Inflammatory macrophage treated with lipopolysaccharide for 1 hour (primary cell): ENCODE data around the gene LBH.
A peak's percentile ranks its signal among the peaks of the same experiment; 100 is the strongest.
"Not testable (repeated sequence)": the region's sequence is repeated elsewhere in the genome, so short reads cannot be mapped to it uniquely, and the experiment has no call there.

Source experiments
- DNase-seq, 2 donors: peaks; one replicate each; pipeline ENCODE4 v3.0.0-alpha.2; 2020 to 2022

Gene LBH

GRCh38 chr2:30259827-30260679 is 28.7 kb downstream of the LBH start:
- no peak for DNase-seq

DNA sequence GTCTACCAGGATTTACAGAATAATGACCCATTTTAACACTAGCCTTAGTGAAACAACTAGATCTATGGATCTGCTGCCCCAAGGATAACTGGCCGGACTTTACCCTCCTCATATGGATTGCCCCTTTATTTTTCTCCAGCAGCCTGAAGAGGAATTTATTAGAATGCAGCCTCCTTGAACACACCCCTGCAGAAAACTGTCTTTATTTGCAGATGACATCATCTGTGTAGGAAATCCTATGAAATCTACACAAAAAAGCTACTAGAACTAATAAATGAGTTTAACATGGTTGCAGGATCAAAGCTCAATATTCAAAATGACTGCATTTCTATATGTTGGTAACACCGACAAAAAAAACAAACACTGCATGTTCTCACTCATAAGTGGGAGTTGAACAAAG is 29.6 kb downstream of the LBH start:
- no peak for DNase-seq

DNA sequence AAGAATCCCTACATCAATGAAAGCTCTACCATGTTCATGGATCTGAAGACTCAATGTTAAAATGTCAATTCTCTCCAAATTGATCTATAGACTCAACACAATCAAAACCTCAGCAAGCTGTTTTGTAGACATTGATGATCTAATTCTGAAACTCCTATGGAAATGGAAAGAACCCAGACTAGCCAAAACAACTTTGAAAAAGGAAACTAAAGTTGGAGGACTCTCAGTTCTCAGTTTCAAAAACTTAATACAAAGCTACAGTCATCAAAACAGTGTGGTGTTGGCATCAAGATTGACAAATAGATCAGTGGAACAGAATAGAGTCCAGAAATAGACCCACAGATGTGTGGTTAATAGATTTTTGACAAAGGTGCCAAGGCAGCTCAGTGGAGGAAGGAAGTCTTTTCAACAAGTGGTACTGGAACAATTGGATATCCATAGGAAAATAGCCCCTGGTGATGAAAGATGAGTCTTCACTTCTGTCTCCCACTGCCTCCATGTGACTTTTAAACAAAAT is 30.4 kb downstream of the LBH start:
- no peak for DNase-seq

GRCh38 chr2:30262716-30263309 is 31.5 kb downstream of the LBH start:
- DNase-seq = no peak

DNA sequence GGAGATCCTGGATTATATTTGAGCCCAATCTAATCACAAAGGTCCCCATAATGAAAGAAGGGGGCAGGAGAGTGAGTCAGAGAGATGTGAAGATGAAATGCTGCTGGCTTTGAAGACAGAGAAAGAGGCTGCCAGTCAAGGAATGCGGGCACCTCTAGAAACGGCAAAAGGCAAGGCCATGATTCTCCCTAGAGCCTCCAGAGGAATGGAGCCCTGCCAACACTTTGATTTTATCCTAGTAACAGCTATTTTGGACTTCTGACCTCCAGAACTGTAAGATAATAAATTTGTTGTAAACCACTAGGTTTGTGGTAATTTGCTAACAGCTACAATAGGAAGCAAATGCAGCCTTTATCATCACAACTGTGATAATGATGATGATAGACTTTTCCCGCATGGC is 32.9 kb downstream of the LBH start:
- DNase-seq = no peak

- peak; percentile 52 for DNase-seq
Observed at GRCh38 chr2:30265052-30266015, 34.0 kb downstream of the LBH start.

- DNase-seq = peak; percentile 29 to 34
Observed at GRCh38 chr2:30266051-30266621, 34.8 kb downstream of the LBH start.

DNA sequence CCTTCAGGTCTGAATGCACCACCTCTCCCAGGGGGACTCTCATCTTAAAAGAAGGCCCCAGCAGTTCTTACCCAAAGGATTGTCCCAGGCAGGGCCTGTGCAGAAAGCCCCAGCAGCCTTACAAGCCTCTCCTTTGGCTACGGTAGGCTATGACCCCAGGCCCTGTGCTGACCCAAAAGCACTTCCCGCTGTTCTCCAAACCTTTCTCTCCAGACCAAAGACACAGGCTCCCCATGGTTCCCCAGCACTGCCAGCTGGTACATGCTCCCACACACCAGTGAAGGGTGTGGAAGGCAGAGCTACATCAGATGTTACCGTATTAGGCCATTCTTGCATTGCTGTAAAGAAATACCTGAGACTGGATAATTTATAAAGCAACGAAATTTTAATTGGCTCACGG is 35.4 kb downstream of the LBH start:
- DNase-seq = no peak

DNA sequence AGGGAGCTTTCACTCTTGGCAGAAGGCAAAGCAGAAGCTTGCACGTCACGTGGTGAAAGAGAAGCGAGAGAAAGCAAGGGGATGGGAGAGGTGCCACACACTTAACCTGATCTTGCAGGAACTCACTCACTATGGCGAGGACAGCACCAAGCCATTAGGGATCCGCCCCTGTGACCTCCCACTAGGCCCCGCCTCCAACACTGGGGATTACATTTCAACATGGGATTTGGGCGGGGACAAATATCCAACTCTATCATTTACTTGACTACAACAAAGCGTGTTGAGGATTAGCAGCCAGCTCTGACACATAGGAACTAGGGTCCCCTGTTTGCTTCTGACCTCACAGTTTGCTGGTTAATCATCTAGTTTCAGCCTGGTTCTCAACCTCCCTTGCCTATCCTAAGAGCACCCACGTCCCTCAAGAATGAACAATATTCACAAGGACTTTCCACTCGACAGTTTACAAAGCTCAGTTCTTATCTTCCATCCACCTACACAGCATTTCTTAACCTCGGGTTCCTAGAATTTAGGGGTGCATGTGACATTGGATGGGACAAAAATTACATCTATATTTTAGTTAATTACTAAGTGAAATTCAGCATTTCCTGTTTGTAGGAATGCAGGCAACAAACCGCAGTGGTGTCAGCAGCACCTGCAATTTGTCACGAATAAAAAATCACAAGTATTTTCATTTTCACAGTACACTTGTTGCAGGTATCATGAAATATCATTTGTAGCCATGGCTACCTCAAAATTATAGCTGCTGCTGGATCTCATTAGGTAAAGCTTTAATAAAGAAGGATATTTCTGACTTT is 36.0 kb downstream of the LBH start:
- DNase-seq = no peak

DNA sequence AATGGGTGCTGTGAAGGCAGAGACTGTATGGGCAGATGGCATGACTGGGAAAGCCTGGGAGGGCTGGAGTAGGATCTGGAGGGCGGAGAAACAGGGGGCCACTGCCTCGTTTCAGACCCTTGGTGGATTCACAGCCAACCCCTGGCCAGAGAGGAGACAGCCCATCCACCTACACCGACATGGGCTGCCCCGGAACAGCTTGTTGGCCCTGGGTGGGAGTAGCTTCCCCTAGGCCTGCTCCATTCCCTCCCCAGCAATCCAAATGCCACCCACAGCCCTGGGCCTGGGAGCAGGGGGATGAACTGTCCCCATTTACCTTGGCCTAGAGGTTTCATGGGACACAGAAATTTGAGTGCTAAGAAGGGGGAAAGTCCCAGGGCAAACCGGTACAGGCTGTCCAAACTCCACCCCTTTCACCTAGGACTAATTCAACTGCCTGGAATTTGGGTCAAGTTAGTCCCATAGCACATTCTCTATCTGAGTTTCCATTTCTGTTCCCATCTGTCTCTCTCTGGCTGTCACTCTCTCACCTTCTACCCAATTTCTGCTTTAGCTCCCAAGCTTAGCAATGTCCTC is 37.0 kb downstream of the LBH start:
- no peak for DNase-seq

GRCh38 chr2:30269114-30269770 is 37.9 kb downstream of the LBH start:
- DNase-seq = not testable (repeated sequence)

- DNase-seq = no peak
Observed at GRCh38 chr2:30269771-30270145, 38.4 kb downstream of the LBH start.

GRCh38 chr2:30270166-30270565 is 38.8 kb downstream of the LBH start:
- no peak for DNase-seq

DNA sequence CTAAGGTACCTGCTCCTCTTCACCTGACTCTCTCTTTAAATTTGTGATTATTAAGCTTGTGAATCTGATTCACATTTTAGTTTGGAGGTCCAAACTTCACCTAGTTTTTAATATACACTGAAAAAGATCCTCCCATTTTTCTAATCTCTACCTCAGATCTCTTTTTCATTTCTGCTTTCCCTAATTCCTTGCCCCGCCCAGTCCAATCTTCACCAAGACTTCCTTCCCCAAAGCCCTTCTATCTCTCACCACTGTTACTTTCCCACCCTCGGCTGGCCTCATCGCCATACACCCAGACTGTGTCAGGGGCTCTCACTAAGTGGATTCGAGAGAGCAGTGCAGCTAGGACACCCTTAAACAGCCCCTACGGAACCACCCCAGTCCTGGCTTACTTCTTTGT is 40.0 kb downstream of the LBH start:
- DNase-seq = no peak

- no peak for DNase-seq
Observed at GRCh38 chr2:30272286-30272685, 41.0 kb downstream of the LBH start.

GRCh38 chr2:30272761-30273573 is 41.6 kb downstream of the LBH start:
- no peak for DNase-seq

- DNase-seq = no peak
Observed at GRCh38 chr2:30273574-30273929, 42.2 kb downstream of the LBH start.

DNA sequence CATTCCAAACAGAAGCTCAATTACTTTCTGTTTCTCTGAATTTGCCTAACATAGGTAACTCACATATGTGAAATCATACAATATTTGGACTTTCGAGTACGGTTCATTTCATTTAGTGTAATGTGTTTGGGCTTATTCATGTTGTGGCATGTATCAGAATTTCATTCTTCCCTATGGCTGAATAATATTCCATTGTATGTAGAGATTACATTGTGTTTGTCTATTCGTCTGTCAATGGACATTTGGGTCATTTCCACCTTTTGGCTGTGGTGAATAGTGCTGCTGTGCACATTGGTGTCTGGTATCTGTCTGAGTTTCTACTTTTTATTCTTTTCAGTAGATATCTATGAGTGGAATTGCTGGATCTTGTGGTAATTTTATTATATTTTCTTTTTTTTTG is 43.9 kb downstream of the LBH start:
- no peak for DNase-seq

DNA sequence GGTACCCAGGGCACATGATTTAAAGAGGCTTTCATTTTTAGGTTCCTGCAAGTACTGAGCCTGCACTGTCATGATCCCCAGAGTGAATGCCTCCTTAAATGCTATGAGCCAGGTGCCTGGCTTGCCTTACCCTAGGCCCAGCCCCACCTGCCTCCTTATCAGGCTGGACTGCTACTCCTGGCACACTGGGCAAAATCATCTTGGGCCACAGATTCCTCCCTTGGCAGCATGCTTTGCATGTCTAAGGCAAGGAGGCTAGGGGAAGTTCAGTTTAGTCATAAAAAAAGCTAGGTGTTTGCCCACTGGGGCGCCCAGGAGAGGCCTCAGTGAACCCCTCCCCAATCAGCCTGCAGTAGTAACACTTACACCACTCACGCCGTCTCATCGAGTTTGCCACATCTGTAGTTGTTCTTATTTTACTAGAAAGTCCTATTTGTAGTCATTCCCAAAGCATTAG is 45.1 kb downstream of the LBH start:
- DNase-seq = no peak

- no peak for DNase-seq
Observed at GRCh38 chr2:30277582-30277981, 46.2 kb downstream of the LBH start.
